ENCODE measurements around the gene ARID3B.
A peak's percentile ranks its signal among the peaks of the same experiment; 100 is the strongest.

ARID3B gene

GRCh38 chr15:74616366-74616939, 75.4 kb downstream of the ARID3B start:
- peak overlapping the region; percentile 98 for H3K27ac ChIP-seq (ENCODE audit: insufficient read depth, low read length, poor library complexity, severe bottlenecking)
- H3K36me3 ChIP-seq (ENCODE audit: control insufficient read depth, insufficient read depth, low read length), result peaks cover 27% of the 10 kb centered on the region
- H3K4me3 ChIP-seq (ENCODE audit: insufficient read depth, low read depth, low read length, poor library complexity, severe bottlenecking), result peak overlapping the region; percentile 94
- DNase-seq, result peak; percentile 56 to 69 (median 58)
- no peaks in the 10 kb centered on the region for H3K27me3 ChIP-seq (replicated peaks; ENCODE audit: control insufficient read depth, insufficient read depth, low read length, poor library complexity, severe bottlenecking)
- H3K9me3 ChIP-seq (ENCODE audit: control insufficient read depth, low read length), result no peaks in the 10 kb centered on the region
- H3K4me1 ChIP-seq (ENCODE audit: control insufficient read depth, insufficient read depth, low read length, poor library complexity, severe bottlenecking), result peaks cover 18% of the 10 kb centered on the region

GRCh38 chr15:74616996-74617395, 76.0 kb downstream of the ARID3B start:
- Histone ChIP-seq H3K27ac (ENCODE audit: insufficient read depth, low read length, poor library complexity, severe bottlenecking) (peak overlapping the region; percentile 98), H3K4me3 (ENCODE audit: insufficient read depth, low read depth, low read length, poor library complexity, severe bottlenecking) (peak overlapping the region; percentile 94), H3K9me3 (ENCODE audit: control insufficient read depth, low read length) (no peaks in the 10 kb centered on the region), H3K36me3 (ENCODE audit: control insufficient read depth, insufficient read depth, low read length) (peaks cover 33% of the 10 kb centered on the region), H3K27me3 (replicated peaks; ENCODE audit: control insufficient read depth, insufficient read depth, low read length, poor library complexity, severe bottlenecking) (no peaks in the 10 kb centered on the region), H3K4me1 (ENCODE audit: control insufficient read depth, insufficient read depth, low read length, poor library complexity, severe bottlenecking) (peaks cover 18% of the 10 kb centered on the region)
- DNase-seq, result no peak

- Histone ChIP-seq H3K27me3 (replicated peaks; ENCODE audit: control insufficient read depth, insufficient read depth, low read length, poor library complexity, severe bottlenecking) (no peaks in the 10 kb centered on the region), H3K36me3 (ENCODE audit: control insufficient read depth, insufficient read depth, low read length) (peaks cover 53% of the 10 kb centered on the region), H3K9me3 (ENCODE audit: control insufficient read depth, low read length) (no peaks in the 10 kb centered on the region), H3K4me3 (ENCODE audit: insufficient read depth, low read depth, low read length, poor library complexity, severe bottlenecking) (no peak overlapping the region), H3K4me1 (ENCODE audit: control insufficient read depth, insufficient read depth, low read length, poor library complexity, severe bottlenecking) (peaks cover 18% of the 10 kb centered on the region), H3K27ac (ENCODE audit: insufficient read depth, low read length, poor library complexity, severe bottlenecking) (no peak overlapping the region)
- DNase-seq, result no peak
Observed at GRCh38 chr15:74618841-74619596, 78.0 kb downstream of the ARID3B start.

- DNase-seq, result no peak
- H3K4me3 ChIP-seq (ENCODE audit: insufficient read depth, low read depth, low read length, poor library complexity, severe bottlenecking), result no peak overlapping the region
- peaks cover 64% of the 10 kb centered on the region for H3K36me3 ChIP-seq (ENCODE audit: control insufficient read depth, insufficient read depth, low read length)
- H3K27me3 ChIP-seq (replicated peaks; ENCODE audit: control insufficient read depth, insufficient read depth, low read length, poor library complexity, severe bottlenecking), result no peaks in the 10 kb centered on the region
- no peak overlapping the region for H3K27ac ChIP-seq (ENCODE audit: insufficient read depth, low read length, poor library complexity, severe bottlenecking)
- no peaks in the 10 kb centered on the region for H3K9me3 ChIP-seq (ENCODE audit: control insufficient read depth, low read length)
- peaks cover 15% of the 10 kb centered on the region for H3K4me1 ChIP-seq (ENCODE audit: control insufficient read depth, insufficient read depth, low read length, poor library complexity, severe bottlenecking)
Observed at GRCh38 chr15:74619916-74620635, 79.1 kb downstream of the ARID3B start.

- Histone ChIP-seq H3K27ac (ENCODE audit: insufficient read depth, low read length, poor library complexity, severe bottlenecking) (no peak overlapping the region), H3K36me3 (ENCODE audit: control insufficient read depth, insufficient read depth, low read length) (peaks cover 72% of the 10 kb centered on the region), H3K9me3 (ENCODE audit: control insufficient read depth, low read length) (no peaks in the 10 kb centered on the region), H3K27me3 (replicated peaks; ENCODE audit: control insufficient read depth, insufficient read depth, low read length, poor library complexity, severe bottlenecking) (no peaks in the 10 kb centered on the region), H3K4me1 (ENCODE audit: control insufficient read depth, insufficient read depth, low read length, poor library complexity, severe bottlenecking) (peaks cover 13% of the 10 kb centered on the region), H3K4me3 (ENCODE audit: insufficient read depth, low read depth, low read length, poor library complexity, severe bottlenecking) (no peak overlapping the region)
- DNase-seq, result peak; percentile 40 to 60 (median 54)
Observed at GRCh38 chr15:74620636-74621545, 79.9 kb downstream of the ARID3B start.

GRCh38 chr15:74621546-74621920, 80.5 kb downstream of the ARID3B start:
- no peak for DNase-seq
- Histone ChIP-seq H3K4me1 (ENCODE audit: control insufficient read depth, insufficient read depth, low read length, poor library complexity, severe bottlenecking) (peaks cover 12% of the 10 kb centered on the region), H3K9me3 (ENCODE audit: control insufficient read depth, low read length) (no peaks in the 10 kb centered on the region), H3K4me3 (ENCODE audit: insufficient read depth, low read depth, low read length, poor library complexity, severe bottlenecking) (no peak overlapping the region), H3K36me3 (ENCODE audit: control insufficient read depth, insufficient read depth, low read length) (peaks cover 78% of the 10 kb centered on the region), H3K27ac (ENCODE audit: insufficient read depth, low read length, poor library complexity, severe bottlenecking) (no peak overlapping the region), H3K27me3 (replicated peaks; ENCODE audit: control insufficient read depth, insufficient read depth, low read length, poor library complexity, severe bottlenecking) (no peaks in the 10 kb centered on the region)

- Histone ChIP-seq H3K4me3 (ENCODE audit: insufficient read depth, low read depth, low read length, poor library complexity, severe bottlenecking) (no peak overlapping the region), H3K9me3 (ENCODE audit: control insufficient read depth, low read length) (no peaks in the 10 kb centered on the region), H3K36me3 (ENCODE audit: control insufficient read depth, insufficient read depth, low read length) (peaks cover 82% of the 10 kb centered on the region), H3K4me1 (ENCODE audit: control insufficient read depth, insufficient read depth, low read length, poor library complexity, severe bottlenecking) (peaks cover 8% of the 10 kb centered on the region), H3K27ac (ENCODE audit: insufficient read depth, low read length, poor library complexity, severe bottlenecking) (no peak overlapping the region), H3K27me3 (replicated peaks; ENCODE audit: control insufficient read depth, insufficient read depth, low read length, poor library complexity, severe bottlenecking) (no peaks in the 10 kb centered on the region)
- no peak for DNase-seq
Observed at GRCh38 chr15:74621936-74622335, 80.9 kb downstream of the ARID3B start.

- H3K4me1 ChIP-seq (ENCODE audit: control insufficient read depth, insufficient read depth, low read length, poor library complexity, severe bottlenecking), result peaks cover 5% of the 10 kb centered on the region
- no peaks in the 10 kb centered on the region for H3K27me3 ChIP-seq (replicated peaks; ENCODE audit: control insufficient read depth, insufficient read depth, low read length, poor library complexity, severe bottlenecking)
- H3K36me3 ChIP-seq (ENCODE audit: control insufficient read depth, insufficient read depth, low read length), result peaks cover 90% of the 10 kb centered on the region
- H3K9me3 ChIP-seq (ENCODE audit: control insufficient read depth, low read length), result no peaks in the 10 kb centered on the region
- no peak overlapping the region for H3K27ac ChIP-seq (ENCODE audit: insufficient read depth, low read length, poor library complexity, severe bottlenecking)
- H3K4me3 ChIP-seq (ENCODE audit: insufficient read depth, low read depth, low read length, poor library complexity, severe bottlenecking), result no peak overlapping the region
- DNase-seq, result no peak
Observed at GRCh38 chr15:74622758-74623157, 81.7 kb downstream of the ARID3B start.

- Histone ChIP-seq H3K27ac (ENCODE audit: insufficient read depth, low read length, poor library complexity, severe bottlenecking) (no peak overlapping the region), H3K27me3 (replicated peaks; ENCODE audit: control insufficient read depth, insufficient read depth, low read length, poor library complexity, severe bottlenecking) (no peaks in the 10 kb centered on the region), H3K9me3 (ENCODE audit: control insufficient read depth, low read length) (no peaks in the 10 kb centered on the region), H3K4me3 (ENCODE audit: insufficient read depth, low read depth, low read length, poor library complexity, severe bottlenecking) (no peak overlapping the region), H3K36me3 (ENCODE audit: control insufficient read depth, insufficient read depth, low read length) (peaks cover 100% of the 10 kb centered on the region), H3K4me1 (ENCODE audit: control insufficient read depth, insufficient read depth, low read length, poor library complexity, severe bottlenecking) (no peaks in the 10 kb centered on the region)
- no peak for DNase-seq
Observed at GRCh38 chr15:74624020-74624602, 83.1 kb downstream of the ARID3B start.
